Upper lobe of left lung (tissue), 4 donors: ENCODE data around the gene ZSCAN25.
"Not testable (repeated sequence)": the region's sequence is repeated elsewhere in the genome, so short reads cannot be mapped to it uniquely, and the experiment has no call there.

ENCODE experiments used
- CTCF ChIP-seq, 6 experiments: fragments of 450-650 bp in 4 of 6; fragments of 200-600 bp in 2 of 6; sonication (generic) in 2 of 6; IDR thresholded peaks; one replicate each; pipeline ENCODE4 v1.5.1; 2016 to 2019; ENCODE audit warnings: antibody characterized with exemption in 6 of 6
- POLR2A ChIP-seq, 4 donors: fragments of 450-650 bp; IDR thresholded peaks; one replicate each; pipeline ENCODE4 v1.5.1; 2016 to 2017; ENCODE audit warnings: antibody characterized with exemption in 4 of 4, mild to moderate bottlenecking in 2 of 4

- TF ChIP-seq CTCF, POLR2A (IDR thresholded peaks at IDR 0.05): not testable (repeated sequence)
Observed at GRCh38 chr7:99637414-99637813, 20.7 kb downstream of the ZSCAN25 start.
